Cardiac muscle cell (in vitro differentiated cells and primary cell): Measurements from ENCODE around the gene NTSR1. TPM values are rescaled to one million over a fixed set of nuclear protein-coding genes. Genes with fewer than 3 reads are reported as not detected.

ENCODE experiments used
- DNase-seq, 2 donors: peaks; one replicate each; pipeline versions ENCODE4 v3.0.0 to v3.0.0-alpha.2; 2010 to 2017; ENCODE audit warnings: low read depth in 1 of 2, low spot score in 1 of 2
- H3K27ac ChIP-seq: fragments of 200-600 bp; sonication (generic); 2 replicates; pipeline ENCODE4 v1.5.1; 2016
- H3K27me3 ChIP-seq: fragments of 200-600 bp; sonication (generic); 2 replicates; pipeline ENCODE4 v1.6.0; 2016; ENCODE audit warnings: control low read depth
- H3K36me3 ChIP-seq: fragments of 200-600 bp; sonication (generic); 2 replicates; pipeline ENCODE4 v1.5.1; 2016; ENCODE audit warnings: control low read depth
- H3K4me1 ChIP-seq: fragments of 200-600 bp; sonication (generic); 2 replicates; pipeline ENCODE4 v1.8.1; 2017; ENCODE audit warnings: low read depth, mild to moderate bottlenecking, mixed run types
- H3K4me3 ChIP-seq: fragments of 200-600 bp; sonication (generic); 2 replicates; pipeline ENCODE4 v1.5.1; 2016; ENCODE audit warnings: mild to moderate bottlenecking
- H3K9me3 ChIP-seq: fragments of 200-600 bp; sonication (generic); 2 replicates; pipeline ENCODE4 v1.5.1; 2017; ENCODE audit warnings: low read depth, mild to moderate bottlenecking, control low read depth
- CTCF ChIP-seq: IDR thresholded peaks from 2 replicates; pipeline ENCODE4 v1.5.1; 2012; ENCODE audit warnings: low read depth, mild to moderate bottlenecking, low read length
- polyA plus RNA-seq: library from polyadenylated mRNA; unstranded; fragments of >200 nt; fragmentation: Nextera tagmentation; extraction: Ambion mirVana; gene quantifications from 2 replicates; pipeline ENCODE4 v1.2.1, GENCODE V29; 2016
- total RNA-seq: library from RNA; depleted of rRNA; stranded (reverse); fragments of >200 nt; gene quantifications from 2 replicates; pipeline ENCODE4 v1.2.3, GENCODE V29; 2016

The NTSR1 gene
- total and polyA plus RNA-seq, 2 experiments from 2014 or later: 0.03 TPM; not detected in 1

DNA sequence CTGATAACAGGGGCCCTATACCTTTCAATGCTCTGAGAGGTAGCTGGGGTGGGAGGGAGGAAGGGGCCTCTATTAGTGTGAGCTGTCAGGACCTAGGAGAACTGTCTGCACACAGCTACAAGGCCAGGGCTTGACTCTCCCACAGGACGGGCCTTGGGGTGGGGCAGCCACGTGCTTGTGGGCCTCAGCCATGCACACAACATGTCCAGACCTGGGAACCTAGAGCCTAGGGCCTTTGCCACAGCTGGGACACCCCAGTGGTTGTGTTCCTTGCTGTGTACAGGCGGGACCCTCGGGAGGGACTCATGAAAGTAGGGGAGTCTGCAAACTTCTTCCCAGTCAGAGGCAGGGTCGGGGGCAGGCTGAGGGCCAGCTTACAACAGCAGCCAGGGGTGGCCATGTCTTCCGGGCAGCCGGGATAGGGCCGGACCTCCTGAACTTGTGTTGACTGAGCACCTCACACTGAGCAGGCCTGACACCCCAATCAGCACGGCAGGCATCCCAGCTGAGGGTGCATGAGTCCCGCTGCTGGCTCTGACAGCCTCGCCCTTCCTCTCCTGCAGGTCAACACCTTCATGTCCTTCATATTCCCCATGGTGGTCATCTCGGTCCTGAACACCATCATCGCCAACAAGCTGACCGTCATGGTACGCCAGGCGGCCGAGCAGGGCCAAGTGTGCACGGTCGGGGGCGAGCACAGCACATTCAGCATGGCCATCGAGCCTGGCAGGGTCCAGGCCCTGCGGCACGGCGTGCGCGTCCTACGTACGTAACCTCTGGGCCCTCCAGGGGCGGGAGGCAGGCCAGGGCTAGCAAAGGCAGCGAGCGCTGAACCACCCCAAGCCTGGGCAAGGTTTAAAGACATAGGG lies 45.7 kb downstream of the NTSR1 start:
- H3K4me1 ChIP-seq: no peaks in the 10 kb centered on the region
- H3K9me3 ChIP-seq: no peaks in the 10 kb centered on the region
- H3K36me3 ChIP-seq: no peaks in the 10 kb centered on the region
- no peak overlapping the region for H3K27ac ChIP-seq
- no peaks in the 10 kb centered on the region for H3K27me3 ChIP-seq
- no peak for DNase-seq
- TF ChIP-seq CTCF: no peak
- no peak overlapping the region for H3K4me3 ChIP-seq

DNA sequence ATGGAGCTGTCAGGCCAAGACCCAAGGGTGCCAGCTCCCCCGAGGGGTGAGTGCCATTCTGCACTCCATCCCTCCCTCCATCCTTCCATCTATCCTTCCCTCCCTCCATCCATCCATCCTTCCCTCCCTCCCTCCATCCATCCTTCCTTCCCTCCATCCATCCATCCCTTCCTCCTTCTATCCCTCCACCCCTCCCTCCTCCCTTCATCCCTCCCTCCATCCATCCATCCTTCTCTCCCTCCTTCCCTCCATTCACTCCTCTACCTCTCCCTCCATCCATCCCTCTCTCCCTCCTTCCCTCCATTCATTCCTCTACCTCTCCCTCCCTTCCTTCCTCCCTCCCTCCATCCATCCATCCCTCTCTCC lies 46.3 kb downstream of the NTSR1 start:
- no peak for TF ChIP-seq CTCF
- H3K9me3 ChIP-seq: no peaks in the 10 kb centered on the region
- H3K4me3 ChIP-seq: no peak overlapping the region
- H3K36me3 ChIP-seq: no peaks in the 10 kb centered on the region
- no peak for DNase-seq
- no peak overlapping the region for H3K27ac ChIP-seq
- no peaks in the 10 kb centered on the region for H3K4me1 ChIP-seq
- H3K27me3 ChIP-seq: no peaks in the 10 kb centered on the region

DNA sequence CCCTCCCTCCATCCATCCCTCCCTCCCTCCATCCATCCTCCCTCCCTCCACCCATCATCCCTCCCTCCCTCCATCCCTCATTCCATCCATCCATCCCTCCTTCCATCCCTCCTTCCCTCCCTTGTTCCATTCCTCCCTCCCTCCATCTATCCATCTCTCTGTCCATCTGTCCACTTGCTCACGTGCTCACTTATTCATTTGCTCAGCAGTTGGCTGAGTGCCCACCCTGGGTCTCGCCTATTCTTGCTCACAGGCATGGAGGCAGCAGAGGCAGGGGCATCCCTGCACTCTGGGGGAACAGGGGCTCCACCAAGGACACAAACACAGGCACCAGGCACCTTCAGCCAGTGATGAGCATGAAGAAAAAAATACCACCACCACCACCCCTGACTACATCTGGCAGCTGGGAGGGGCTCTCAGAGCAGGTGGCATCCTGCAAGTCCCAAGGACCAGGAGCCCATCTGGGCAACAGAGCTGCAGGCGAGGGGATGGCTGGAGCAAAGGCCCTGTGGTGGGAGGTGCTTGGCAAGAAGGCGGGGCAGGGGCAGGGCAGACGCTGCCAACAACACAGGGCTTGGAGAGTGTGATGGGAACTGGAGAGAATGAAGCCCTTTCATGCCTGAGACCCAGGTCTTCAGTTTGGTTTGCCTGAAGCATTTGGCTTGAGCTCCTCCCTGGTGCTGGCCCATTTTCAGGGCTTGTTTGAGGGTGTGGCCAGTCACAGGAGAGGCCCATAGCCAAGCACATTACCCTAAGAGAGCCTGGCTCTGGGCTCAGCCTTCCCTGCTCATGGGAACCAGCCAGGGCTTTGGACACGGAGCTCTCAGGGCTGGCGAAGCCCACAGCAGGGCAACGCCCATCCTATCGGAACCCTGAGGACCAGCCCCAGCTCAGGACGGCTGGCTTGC lies 47.4 kb downstream of the NTSR1 start:
- no peak for DNase-seq
- no peaks in the 10 kb centered on the region for H3K36me3 ChIP-seq
- no peaks in the 10 kb centered on the region for H3K9me3 ChIP-seq
- H3K27ac ChIP-seq: no peak overlapping the region
- TF ChIP-seq CTCF: no peak
- H3K4me3 ChIP-seq: no peak overlapping the region
- H3K27me3 ChIP-seq: no peaks in the 10 kb centered on the region
- no peaks in the 10 kb centered on the region for H3K4me1 ChIP-seq

DNA sequence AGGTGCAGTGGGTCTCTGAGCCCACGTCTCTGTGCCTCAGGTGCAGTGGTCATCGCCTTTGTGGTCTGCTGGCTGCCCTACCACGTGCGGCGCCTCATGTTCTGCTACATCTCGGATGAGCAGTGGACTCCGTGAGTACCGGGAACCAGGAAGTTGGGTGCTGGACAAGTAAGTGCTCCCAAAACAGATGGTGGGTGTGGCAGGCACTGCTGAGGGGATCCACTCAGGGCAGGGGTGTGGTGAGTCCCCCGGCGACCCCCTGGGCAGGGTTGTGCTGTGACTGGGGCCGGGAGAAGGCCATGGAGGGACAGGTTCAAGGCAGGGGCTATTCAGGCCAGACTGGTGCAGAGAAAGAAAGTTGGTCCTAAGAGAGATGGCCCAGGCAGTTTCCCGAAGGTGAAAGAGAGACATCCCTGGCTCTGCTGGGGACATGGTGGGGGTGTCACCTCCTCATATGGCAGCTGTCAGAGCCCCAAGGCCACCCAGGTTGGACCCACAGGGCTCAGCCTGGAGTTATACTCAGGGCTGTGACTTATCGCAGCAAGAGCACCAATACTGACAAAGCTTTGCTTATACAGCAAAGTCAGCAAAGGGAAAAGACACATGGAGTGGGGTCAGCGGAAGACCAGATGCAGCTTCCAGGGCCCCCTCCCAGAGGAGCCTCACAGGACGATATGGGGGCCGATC lies 49.7 kb downstream of the NTSR1 start:
- no peak for TF ChIP-seq CTCF
- no peaks in the 10 kb centered on the region for H3K36me3 ChIP-seq
- no peaks in the 10 kb centered on the region for H3K27me3 ChIP-seq
- no peaks in the 10 kb centered on the region for H3K4me1 ChIP-seq
- no peaks in the 10 kb centered on the region for H3K9me3 ChIP-seq
- H3K4me3 ChIP-seq: no peak overlapping the region
- H3K27ac ChIP-seq: no peak overlapping the region
- DNase-seq: no peak

DNA sequence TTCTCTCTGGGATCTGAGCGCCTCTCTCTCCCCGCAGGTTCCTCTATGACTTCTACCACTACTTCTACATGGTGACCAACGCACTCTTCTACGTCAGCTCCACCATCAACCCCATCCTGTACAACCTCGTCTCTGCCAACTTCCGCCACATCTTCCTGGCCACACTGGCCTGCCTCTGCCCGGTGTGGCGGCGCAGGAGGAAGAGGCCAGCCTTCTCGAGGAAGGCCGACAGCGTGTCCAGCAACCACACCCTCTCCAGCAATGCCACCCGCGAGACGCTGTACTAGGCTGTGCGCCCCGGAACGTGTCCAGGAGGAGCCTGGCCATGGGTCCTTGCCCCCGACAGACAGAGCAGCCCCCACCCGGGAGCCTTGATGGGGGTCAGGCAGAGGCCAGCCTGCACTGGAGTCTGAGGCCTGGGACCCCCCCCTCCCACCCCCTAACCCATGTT lies 51.4 kb downstream of the NTSR1 start:
- Histone ChIP-seq H3K4me1 (no peaks in the 10 kb centered on the region), H3K4me3 (no peak overlapping the region), H3K27ac (no peak overlapping the region), H3K9me3 (no peaks in the 10 kb centered on the region), H3K36me3 (no peaks in the 10 kb centered on the region), H3K27me3 (no peaks in the 10 kb centered on the region)
- DNase-seq: no peak
- TF ChIP-seq CTCF: no peak
